ENCODE data around the gene APOBR.

Gene APOBR

DNA sequence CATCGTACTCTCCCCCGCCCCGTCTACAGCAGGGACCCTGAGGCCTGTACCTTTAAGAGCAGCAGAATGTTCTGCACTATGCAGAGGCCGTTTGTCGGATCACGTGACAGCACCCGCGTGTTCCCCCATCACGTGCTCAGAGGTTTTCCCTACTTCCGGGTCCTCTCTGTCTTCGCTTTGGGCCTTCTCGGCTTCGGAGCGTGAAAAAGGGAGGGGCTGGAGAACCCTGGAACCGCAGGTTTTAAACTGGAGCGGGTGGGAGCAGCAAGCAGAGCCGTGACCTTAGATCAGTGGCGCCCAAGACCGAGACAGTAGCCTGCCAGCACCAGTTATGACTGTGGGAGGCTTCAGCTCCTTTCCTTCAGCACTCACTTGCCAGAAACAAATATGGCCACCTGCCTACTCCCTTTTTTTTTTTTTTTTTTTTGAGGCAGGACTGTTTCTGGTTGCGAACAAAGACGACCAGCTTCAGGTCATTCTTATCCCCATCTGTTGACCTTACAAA lies 2.4 kb upstream of the APOBR start, which contains the start of gene CLN3:
TSS of gene CLN3 (minus strand) at position 105 of the 505 bp plus-strand sequence. CDS start 315 bp downstream, outside the sequence.
- Histone ChIP-seq H4K20me1 (ENCODE audit: insufficient read depth, low read length) (no peaks in the 10 kb centered on the region), H3K4me1 (ENCODE audit: insufficient read depth, low read length, severe bottlenecking) (peaks cover 31% of the 10 kb centered on the region), H3K4me2 (ENCODE audit: low read length) (peak within 1 kb of the TSS; percentile 84), H3K36me3 (ENCODE audit: insufficient read depth, low read length) (peaks cover 6% of the 10 kb centered on the region; the same call in 1 of the 2 replicates), H3K27me3 (ENCODE audit: insufficient read depth, low read length) (no peaks in the 10 kb centered on the region), H3K27ac (ENCODE audit: low read depth, low read length, poor library complexity, severe bottlenecking) (peak within 1 kb of the TSS; percentile 78), H3K4me3 (ENCODE audit: low read depth, low read length, poor library complexity, severe bottlenecking) (peak within 1 kb of the TSS; percentile 89), H3K9me2 (ENCODE audit: low read depth, low read length) (no peaks in the 10 kb centered on the region), H3K9ac (ENCODE audit: low read length) (peak within 1 kb of the TSS; percentile 91), H3K79me2 (ENCODE audit: insufficient read depth, low read length) (no peaks in the 10 kb centered on the region), H3F3A (ENCODE audit: insufficient read depth, low read length) (no peaks in the 10 kb centered on the region), H3K9me3 (ENCODE audit: low read length) (no peaks in the 10 kb centered on the region), H2AFZ (ENCODE audit: low read length) (peak within 1 kb of the TSS; percentile 72; the same call in 1 of the 2 replicates)
- no peak for TF ChIP-seq CTCF (IDR thresholded peaks at IDR 0.05; ENCODE audit: low read length)
- TF ChIP-seq EZH2 (IDR thresholded peaks at IDR 0.05; ENCODE audit: borderline replicate concordance, low read length) = no peak

- no peaks in the 10 kb centered on the region for H3K79me2 ChIP-seq (ENCODE audit: insufficient read depth, low read length)
- H3K4me2 ChIP-seq (ENCODE audit: low read length) = peak overlapping the region; percentile 84
- H3K9me2 ChIP-seq (ENCODE audit: low read depth, low read length) = no peaks in the 10 kb centered on the region
- H3F3A ChIP-seq (ENCODE audit: insufficient read depth, low read length) = no peaks in the 10 kb centered on the region
- TF ChIP-seq CTCF (IDR thresholded peaks at IDR 0.05; ENCODE audit: low read length) (no peak), EZH2 (IDR thresholded peaks at IDR 0.05; ENCODE audit: borderline replicate concordance, low read length) (no peak)
- H3K36me3 ChIP-seq (ENCODE audit: insufficient read depth, low read length) = peaks cover 2% of the 10 kb centered on the region; the same call in 1 of the 2 replicates
- peak overlapping the region; percentile 33; the same call in 1 of the 2 replicates for H2AFZ ChIP-seq (ENCODE audit: low read length)
- no peaks in the 10 kb centered on the region for H3K27me3 ChIP-seq (ENCODE audit: insufficient read depth, low read length)
- no peaks in the 10 kb centered on the region for H3K9me3 ChIP-seq (ENCODE audit: low read length)
- H3K9ac ChIP-seq (ENCODE audit: low read length) = peak overlapping the region; percentile 91
- H3K4me1 ChIP-seq (ENCODE audit: insufficient read depth, low read length, severe bottlenecking) = peaks cover 31% of the 10 kb centered on the region
- H3K27ac ChIP-seq (ENCODE audit: low read depth, low read length, poor library complexity, severe bottlenecking) = peak overlapping the region; percentile 78
- no peaks in the 10 kb centered on the region for H4K20me1 ChIP-seq (ENCODE audit: insufficient read depth, low read length)
- H3K4me3 ChIP-seq (ENCODE audit: low read depth, low read length, poor library complexity, severe bottlenecking) = peak overlapping the region; percentile 89
Observed at GRCh38 chr16:28492511-28492910, 1.9 kb upstream of the APOBR start.

- TF ChIP-seq EZH2 (IDR thresholded peaks at IDR 0.05; ENCODE audit: borderline replicate concordance, low read length) (no peak), CTCF (IDR thresholded peaks at IDR 0.05; ENCODE audit: low read length) (no peak)
- no peak overlapping the region for H3K4me3 ChIP-seq (ENCODE audit: low read depth, low read length, poor library complexity, severe bottlenecking)
Observed at GRCh38 chr16:28495098-28495793, 803 bp downstream of the APOBR start.

More at GRCh38 chr16:28495098-28495793, 803 bp downstream of the APOBR start:
- H3K36me3 ChIP-seq (ENCODE audit: insufficient read depth, low read length) = no peaks in the 10 kb centered on the region
- no peak overlapping the region for H3K4me2 ChIP-seq (ENCODE audit: low read length)
- no peaks in the 10 kb centered on the region for H3K27me3 ChIP-seq (ENCODE audit: insufficient read depth, low read length)
- no peaks in the 10 kb centered on the region for H3K9me2 ChIP-seq (ENCODE audit: low read depth, low read length)
- H3K27ac ChIP-seq (ENCODE audit: low read depth, low read length, poor library complexity, severe bottlenecking) = no peak overlapping the region
- H4K20me1 ChIP-seq (ENCODE audit: insufficient read depth, low read length) = no peaks in the 10 kb centered on the region
- no peaks in the 10 kb centered on the region for H3K79me2 ChIP-seq (ENCODE audit: insufficient read depth, low read length)
- peaks cover 31% of the 10 kb centered on the region for H3K4me1 ChIP-seq (ENCODE audit: insufficient read depth, low read length, severe bottlenecking)
- no peaks in the 10 kb centered on the region for H3K9me3 ChIP-seq (ENCODE audit: low read length)
- H3K9ac ChIP-seq (ENCODE audit: low read length) = no peak overlapping the region
- H3F3A ChIP-seq (ENCODE audit: insufficient read depth, low read length) = no peaks in the 10 kb centered on the region
- H2AFZ ChIP-seq (ENCODE audit: low read length) = no peak overlapping the region

Measured in OCI-LY1 (cell line).